ENCODE data around the gene GRID2. TPM values are rescaled to one million over a fixed set of nuclear protein-coding genes. Genes with fewer than 3 reads are reported as not detected.

GRID2 gene
- polyA plus RNA-seq, 2 donors: 0.02 TPM; not detected in 1

- H3K4me3 ChIP-seq (ENCODE audit: low read depth in 1 of 2, low read length in 2 of 2): no peak overlapping the region
- WGBS, 2 donors: 20 to 27% methylated on average over 1 of the region's 1 CpG
These were observed 31.1 kb downstream of the GRID2 start for GRCh38 chr4:92334716-92335350.

DNA sequence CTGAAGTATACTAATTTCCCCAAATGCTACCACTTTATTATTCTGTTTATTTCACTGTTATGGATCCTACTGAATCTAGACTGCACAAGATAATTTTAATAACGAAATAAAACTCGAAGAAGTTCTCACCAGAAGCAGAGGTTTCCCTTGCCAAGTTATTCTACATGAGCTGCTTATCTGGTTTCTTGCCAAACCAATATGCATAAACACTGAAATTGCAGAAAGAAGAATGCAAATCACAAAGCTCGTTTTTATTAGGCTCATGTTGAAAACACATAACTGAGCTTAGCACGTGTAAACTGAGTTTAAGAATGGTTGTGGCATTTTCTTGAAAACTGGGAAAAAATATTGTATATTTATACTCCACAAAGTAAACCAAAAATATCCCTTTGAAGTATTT, 35.9 kb downstream of the GRID2 start:
- 50 to 55% methylated on average over 4 of the region's 4 CpGs for WGBS, 2 donors
- Histone ChIP-seq H3K36me3 (ENCODE audit: control insufficient read depth in 2 of 2, insufficient read depth in 2 of 2, low read length in 1 of 2) (no peaks in the 10 kb centered on the region), H3K4me1 (ENCODE audit: control insufficient read depth in 2 of 2, insufficient read depth in 2 of 2, low read length in 1 of 2) (no peaks in the 10 kb centered on the region), H3K27ac (ENCODE audit: low read depth in 2 of 2, low read length in 1 of 2) (no peak overlapping the region), H3K9me3 (ENCODE audit: control insufficient read depth in 2 of 2, insufficient read depth in 1 of 2, low read depth in 1 of 2, low read length in 1 of 2) (no peaks in the 10 kb centered on the region), H3K27me3 (ENCODE audit: control insufficient read depth in 1 of 2, insufficient read depth in 2 of 2, low read length in 2 of 2) (no peaks in the 10 kb centered on the region), H3K4me3 (ENCODE audit: low read depth in 1 of 2, low read length in 2 of 2) (no peak overlapping the region)

More at GRCh38 chr4:92334716-92335350, 31.1 kb downstream of the GRID2 start:
- Histone ChIP-seq H3K4me1 (ENCODE audit: control insufficient read depth in 2 of 2, insufficient read depth in 2 of 2, low read length in 1 of 2) (peaks cover 0 to 4% of the 10 kb centered on the region in 2 donors), H3K9me3 (ENCODE audit: control insufficient read depth in 2 of 2, insufficient read depth in 1 of 2, low read depth in 1 of 2, low read length in 1 of 2) (no peaks in the 10 kb centered on the region), H3K27ac (ENCODE audit: low read depth in 2 of 2, low read length in 1 of 2) (no peak overlapping the region), H3K36me3 (ENCODE audit: control insufficient read depth in 2 of 2, insufficient read depth in 2 of 2, low read length in 1 of 2) (no peaks in the 10 kb centered on the region), H3K27me3 (ENCODE audit: control insufficient read depth in 1 of 2, insufficient read depth in 2 of 2, low read length in 2 of 2) (no peaks in the 10 kb centered on the region)

- Histone ChIP-seq H3K27me3 (ENCODE audit: control insufficient read depth in 1 of 2, insufficient read depth in 2 of 2, low read length in 2 of 2) (no peaks in the 10 kb centered on the region), H3K36me3 (ENCODE audit: control insufficient read depth in 2 of 2, insufficient read depth in 2 of 2, low read length in 1 of 2) (no peaks in the 10 kb centered on the region), H3K4me3 (ENCODE audit: low read depth in 1 of 2, low read length in 2 of 2) (no peak overlapping the region), H3K27ac (ENCODE audit: low read depth in 2 of 2, low read length in 1 of 2) (no peak overlapping the region), H3K9me3 (ENCODE audit: control insufficient read depth in 2 of 2, insufficient read depth in 1 of 2, low read depth in 1 of 2, low read length in 1 of 2) (no peaks in the 10 kb centered on the region), H3K4me1 (ENCODE audit: control insufficient read depth in 2 of 2, insufficient read depth in 2 of 2, low read length in 1 of 2) (no peaks in the 10 kb centered on the region)
- WGBS, 2 donors: 90 to 92% methylated on average over 3 of the region's 3 CpGs
These were observed 40.5 kb downstream of the GRID2 start for GRCh38 chr4:92344216-92344615.

- no peaks in the 10 kb centered on the region for H3K4me1 ChIP-seq (ENCODE audit: control insufficient read depth in 2 of 2, insufficient read depth in 2 of 2, low read length in 1 of 2)
- H3K36me3 ChIP-seq (ENCODE audit: control insufficient read depth in 2 of 2, insufficient read depth in 2 of 2, low read length in 1 of 2): no peaks in the 10 kb centered on the region
- no peak overlapping the region for H3K27ac ChIP-seq (ENCODE audit: low read depth in 2 of 2, low read length in 1 of 2)
- no peak overlapping the region for H3K4me3 ChIP-seq (ENCODE audit: low read depth in 1 of 2, low read length in 2 of 2)
- no peaks in the 10 kb centered on the region for H3K27me3 ChIP-seq (ENCODE audit: control insufficient read depth in 1 of 2, insufficient read depth in 2 of 2, low read length in 2 of 2)
- no peaks in the 10 kb centered on the region for H3K9me3 ChIP-seq (ENCODE audit: control insufficient read depth in 2 of 2, insufficient read depth in 1 of 2, low read depth in 1 of 2, low read length in 1 of 2)
- 79 to 81% methylated on average over 3 of the region's 3 CpGs for WGBS, 2 donors
These were observed 42.5 kb downstream of the GRID2 start for GRCh38 chr4:92346289-92346688.

GRCh38 chr4:92357966-92358365, 54.2 kb downstream of the GRID2 start:
- Histone ChIP-seq H3K4me3 (ENCODE audit: low read depth in 1 of 2, low read length in 2 of 2) (no peak overlapping the region), H3K36me3 (ENCODE audit: control insufficient read depth in 2 of 2, insufficient read depth in 2 of 2, low read length in 1 of 2) (no peaks in the 10 kb centered on the region), H3K9me3 (ENCODE audit: control insufficient read depth in 2 of 2, insufficient read depth in 1 of 2, low read depth in 1 of 2, low read length in 1 of 2) (no peaks in the 10 kb centered on the region), H3K27me3 (ENCODE audit: control insufficient read depth in 1 of 2, insufficient read depth in 2 of 2, low read length in 2 of 2) (no peaks in the 10 kb centered on the region), H3K4me1 (ENCODE audit: control insufficient read depth in 2 of 2, insufficient read depth in 2 of 2, low read length in 1 of 2) (no peaks in the 10 kb centered on the region), H3K27ac (ENCODE audit: low read depth in 2 of 2, low read length in 1 of 2) (no peak overlapping the region)
- WGBS, 2 donors: 92 to 93% methylated on average over 2 of the region's 2 CpGs

GRCh38 chr4:92359491-92359890, 55.7 kb downstream of the GRID2 start:
- WGBS, 2 donors: 42 to 47% methylated on average over 2 of the region's 2 CpGs
- Histone ChIP-seq H3K36me3 (ENCODE audit: control insufficient read depth in 2 of 2, insufficient read depth in 2 of 2, low read length in 1 of 2) (no peaks in the 10 kb centered on the region), H3K27me3 (ENCODE audit: control insufficient read depth in 1 of 2, insufficient read depth in 2 of 2, low read length in 2 of 2) (no peaks in the 10 kb centered on the region), H3K27ac (ENCODE audit: low read depth in 2 of 2, low read length in 1 of 2) (no peak overlapping the region), H3K4me3 (ENCODE audit: low read depth in 1 of 2, low read length in 2 of 2) (no peak overlapping the region), H3K9me3 (ENCODE audit: control insufficient read depth in 2 of 2, insufficient read depth in 1 of 2, low read depth in 1 of 2, low read length in 1 of 2) (no peaks in the 10 kb centered on the region), H3K4me1 (ENCODE audit: control insufficient read depth in 2 of 2, insufficient read depth in 2 of 2, low read length in 1 of 2) (no peaks in the 10 kb centered on the region)

DNA sequence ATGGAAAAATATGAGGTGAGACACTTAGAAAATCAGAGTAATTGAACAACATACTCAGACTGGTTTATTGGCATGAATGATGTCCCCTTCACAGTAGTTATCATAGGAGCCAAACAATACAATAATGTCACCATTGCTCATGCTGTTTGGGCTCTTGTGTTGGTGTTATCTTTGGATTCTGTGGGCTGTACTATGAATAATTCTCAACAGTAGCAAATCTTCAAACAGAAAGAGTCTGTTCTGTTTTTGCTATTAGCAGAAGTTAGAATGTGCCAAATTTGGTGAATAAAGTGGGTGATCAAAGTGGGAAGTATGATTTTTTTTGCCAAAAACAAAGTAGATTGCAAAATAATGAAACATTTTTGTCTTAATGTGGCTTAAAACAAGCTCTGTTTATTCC, 58.3 kb downstream of the GRID2 start:
- Histone ChIP-seq H3K27ac (ENCODE audit: low read depth in 2 of 2, low read length in 1 of 2) (no peak overlapping the region), H3K36me3 (ENCODE audit: control insufficient read depth in 2 of 2, insufficient read depth in 2 of 2, low read length in 1 of 2) (no peaks in the 10 kb centered on the region)

GRCh38 chr4:92368653-92369052, 64.9 kb downstream of the GRID2 start:
- H3K4me1 ChIP-seq (ENCODE audit: control insufficient read depth in 2 of 2, insufficient read depth in 2 of 2, low read length in 1 of 2): no peaks in the 10 kb centered on the region
- no peak overlapping the region for H3K27ac ChIP-seq (ENCODE audit: low read depth in 2 of 2, low read length in 1 of 2)
- H3K27me3 ChIP-seq (ENCODE audit: control insufficient read depth in 1 of 2, insufficient read depth in 2 of 2, low read length in 2 of 2): no peaks in the 10 kb centered on the region
- H3K36me3 ChIP-seq (ENCODE audit: control insufficient read depth in 2 of 2, insufficient read depth in 2 of 2, low read length in 1 of 2): no peaks in the 10 kb centered on the region
- H3K9me3 ChIP-seq (ENCODE audit: control insufficient read depth in 2 of 2, insufficient read depth in 1 of 2, low read depth in 1 of 2, low read length in 1 of 2): no peaks in the 10 kb centered on the region
- H3K4me3 ChIP-seq (ENCODE audit: low read depth in 1 of 2, low read length in 2 of 2): no peak overlapping the region
- 68 to 83% methylated on average over 4 of the region's 4 CpGs for WGBS, 2 donors

More for the DNA sequence above, 58.3 kb downstream of the GRID2 start:
- H3K4me1 ChIP-seq (ENCODE audit: control insufficient read depth in 2 of 2, insufficient read depth in 2 of 2, low read length in 1 of 2): no peaks in the 10 kb centered on the region
- H3K4me3 ChIP-seq (ENCODE audit: low read depth in 1 of 2, low read length in 2 of 2): no peak overlapping the region
- no peaks in the 10 kb centered on the region for H3K9me3 ChIP-seq (ENCODE audit: control insufficient read depth in 2 of 2, insufficient read depth in 1 of 2, low read depth in 1 of 2, low read length in 1 of 2)
- H3K27me3 ChIP-seq (ENCODE audit: control insufficient read depth in 1 of 2, insufficient read depth in 2 of 2, low read length in 2 of 2): no peaks in the 10 kb centered on the region

GRCh38 chr4:92381616-92382015, 77.8 kb downstream of the GRID2 start:
- no peak overlapping the region for H3K4me3 ChIP-seq (ENCODE audit: low read depth in 1 of 2, low read length in 2 of 2)
- H3K27me3 ChIP-seq (ENCODE audit: control insufficient read depth in 1 of 2, insufficient read depth in 2 of 2, low read length in 2 of 2): no peaks in the 10 kb centered on the region
- no peak overlapping the region for H3K27ac ChIP-seq (ENCODE audit: low read depth in 2 of 2, low read length in 1 of 2)
- H3K9me3 ChIP-seq (ENCODE audit: control insufficient read depth in 2 of 2, insufficient read depth in 1 of 2, low read depth in 1 of 2, low read length in 1 of 2): no peaks in the 10 kb centered on the region
- no peaks in the 10 kb centered on the region for H3K4me1 ChIP-seq (ENCODE audit: control insufficient read depth in 2 of 2, insufficient read depth in 2 of 2, low read length in 1 of 2)
- H3K36me3 ChIP-seq (ENCODE audit: control insufficient read depth in 2 of 2, insufficient read depth in 2 of 2, low read length in 1 of 2): no peaks in the 10 kb centered on the region

GRCh38 chr4:92382128-92382527, 78.4 kb downstream of the GRID2 start:
- no peaks in the 10 kb centered on the region for H3K9me3 ChIP-seq (ENCODE audit: control insufficient read depth in 2 of 2, insufficient read depth in 1 of 2, low read depth in 1 of 2, low read length in 1 of 2)
- WGBS, 2 donors: 89 to 94% methylated on average over 1 of the region's 1 CpG
- H3K4me1 ChIP-seq (ENCODE audit: control insufficient read depth in 2 of 2, insufficient read depth in 2 of 2, low read length in 1 of 2): no peaks in the 10 kb centered on the region
- H3K4me3 ChIP-seq (ENCODE audit: low read depth in 1 of 2, low read length in 2 of 2): no peak overlapping the region
- no peaks in the 10 kb centered on the region for H3K27me3 ChIP-seq (ENCODE audit: control insufficient read depth in 1 of 2, insufficient read depth in 2 of 2, low read length in 2 of 2)
- no peaks in the 10 kb centered on the region for H3K36me3 ChIP-seq (ENCODE audit: control insufficient read depth in 2 of 2, insufficient read depth in 2 of 2, low read length in 1 of 2)
- no peak overlapping the region for H3K27ac ChIP-seq (ENCODE audit: low read depth in 2 of 2, low read length in 1 of 2)
